HG03575 (cell line): ENCODE results near the gene SHISA6.

Source experiments
- ATAC-seq: cut with Tn5 transposase; IDR thresholded peaks from one replicate; pipeline ENCODE4 v1.9.1; 2021; ENCODE audit not compliant: unreplicated experiment, insufficient number of reproducible peaks, low FRiP score; ENCODE audit errors: extremely low read depth

Gene SHISA6

DNA sequence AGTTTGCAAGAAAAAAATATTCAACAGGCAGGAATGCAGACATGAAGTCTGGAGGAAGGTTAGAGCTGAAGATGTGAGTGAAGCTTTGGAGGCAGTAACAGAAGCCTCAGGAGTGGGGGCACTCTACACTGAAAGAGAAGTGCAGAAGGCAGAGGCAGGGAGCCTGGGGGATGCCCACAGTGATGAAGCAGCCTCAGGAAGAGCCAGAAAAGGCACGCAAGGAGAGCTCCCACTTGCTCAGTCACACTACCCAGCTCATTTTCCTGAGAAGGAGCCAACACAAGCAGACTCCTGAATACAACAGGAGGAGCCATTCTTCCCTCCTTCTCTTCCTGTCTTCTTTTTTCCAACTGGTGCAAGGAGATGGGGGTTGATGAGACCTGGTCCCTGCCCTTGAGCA is 312.1 kb downstream of the SHISA6 start:
- no peak for ATAC-seq

DNA sequence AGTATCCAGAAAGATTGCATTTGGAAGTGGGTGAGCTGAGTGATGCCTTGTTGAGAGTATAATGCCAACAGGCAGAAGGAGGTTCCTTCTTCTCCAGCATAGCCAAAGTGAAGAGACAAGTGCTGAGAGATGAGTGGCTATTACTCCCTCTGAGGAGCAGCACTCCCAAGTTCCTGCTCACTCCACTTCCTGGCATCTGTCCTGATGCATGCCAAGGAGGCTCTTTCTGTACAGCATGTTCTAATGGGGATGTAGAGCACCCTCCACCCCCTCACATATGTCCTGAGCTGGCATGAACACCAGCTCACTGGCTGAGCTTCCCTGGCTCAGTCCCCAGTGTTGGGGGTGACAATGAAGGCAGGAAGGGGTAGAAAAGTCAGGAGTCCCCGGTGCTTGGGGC is 313.0 kb downstream of the SHISA6 start:
- no peak for ATAC-seq

DNA sequence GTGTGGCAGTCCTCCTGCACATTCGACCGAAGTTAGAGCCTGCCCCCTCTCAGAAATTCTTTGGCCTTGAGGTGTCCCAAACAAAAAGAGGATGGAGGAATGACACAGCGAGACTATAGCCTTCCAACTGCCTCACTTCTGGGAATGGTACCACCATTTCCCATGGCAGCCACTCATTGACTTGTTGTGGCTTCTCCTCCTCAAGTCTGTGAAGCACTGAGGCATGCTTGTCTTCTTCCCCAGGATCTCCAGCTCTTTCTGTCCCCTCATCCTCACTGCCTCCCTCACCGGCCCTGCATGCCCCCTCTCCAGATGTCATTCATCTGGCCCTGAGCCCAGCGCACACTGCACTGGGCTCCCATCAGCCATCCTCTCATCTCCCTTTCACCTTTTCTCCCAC is 313.5 kb downstream of the SHISA6 start:
- no peak for ATAC-seq

DNA sequence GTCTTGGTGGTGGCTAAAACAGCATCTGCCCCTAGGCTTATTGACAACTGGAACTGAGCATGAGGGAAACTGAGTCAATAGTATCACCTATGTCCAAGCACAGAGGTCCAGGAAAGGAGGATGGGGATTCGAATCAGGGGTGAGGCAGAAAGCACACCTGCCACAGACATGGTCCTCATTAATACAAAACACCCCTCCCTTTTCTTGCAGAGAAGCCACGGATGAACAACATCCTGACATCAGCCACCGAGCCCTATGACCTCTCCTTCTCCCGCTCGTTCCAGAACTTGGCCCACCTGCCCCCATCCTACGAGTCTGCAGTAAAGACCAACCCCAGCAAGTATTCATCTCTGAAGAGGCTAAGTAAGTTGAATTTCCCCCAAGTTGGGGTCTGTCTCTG is 314.5 kb downstream of the SHISA6 start:
- no peak for ATAC-seq

DNA sequence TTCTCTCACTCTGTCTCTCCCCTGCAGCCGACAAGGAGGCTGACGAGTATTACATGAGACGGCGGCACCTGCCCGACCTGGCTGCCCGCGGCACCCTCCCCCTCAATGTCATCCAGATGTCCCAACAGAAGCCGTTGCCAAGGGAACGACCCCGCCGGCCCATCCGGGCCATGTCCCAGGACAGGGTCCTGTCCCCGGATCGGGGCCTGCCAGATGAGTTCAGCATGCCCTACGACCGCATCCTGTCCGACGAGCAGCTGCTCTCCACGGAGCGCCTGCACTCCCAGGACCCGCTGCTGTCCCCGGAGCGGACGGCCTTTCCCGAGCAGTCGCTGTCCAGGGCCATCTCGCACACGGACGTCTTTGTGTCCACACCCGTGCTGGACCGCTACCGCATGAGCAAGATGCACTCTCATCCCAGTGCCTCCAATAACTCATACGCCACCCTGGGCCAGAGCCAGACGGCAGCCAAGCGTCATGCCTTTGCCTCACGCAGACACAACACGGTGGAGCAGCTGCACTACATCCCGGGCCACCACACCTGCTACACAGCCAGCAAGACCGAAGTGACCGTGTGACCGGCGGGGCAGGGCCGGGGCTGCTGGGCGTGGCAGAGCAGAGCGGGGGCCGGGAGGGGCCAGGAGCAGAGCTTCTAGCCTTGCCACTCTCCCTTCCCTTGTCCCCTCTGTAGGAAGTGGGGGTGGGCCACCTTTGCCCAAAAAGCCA is 316.9 kb downstream of the SHISA6 start:
- ATAC-seq: no peak

DNA sequence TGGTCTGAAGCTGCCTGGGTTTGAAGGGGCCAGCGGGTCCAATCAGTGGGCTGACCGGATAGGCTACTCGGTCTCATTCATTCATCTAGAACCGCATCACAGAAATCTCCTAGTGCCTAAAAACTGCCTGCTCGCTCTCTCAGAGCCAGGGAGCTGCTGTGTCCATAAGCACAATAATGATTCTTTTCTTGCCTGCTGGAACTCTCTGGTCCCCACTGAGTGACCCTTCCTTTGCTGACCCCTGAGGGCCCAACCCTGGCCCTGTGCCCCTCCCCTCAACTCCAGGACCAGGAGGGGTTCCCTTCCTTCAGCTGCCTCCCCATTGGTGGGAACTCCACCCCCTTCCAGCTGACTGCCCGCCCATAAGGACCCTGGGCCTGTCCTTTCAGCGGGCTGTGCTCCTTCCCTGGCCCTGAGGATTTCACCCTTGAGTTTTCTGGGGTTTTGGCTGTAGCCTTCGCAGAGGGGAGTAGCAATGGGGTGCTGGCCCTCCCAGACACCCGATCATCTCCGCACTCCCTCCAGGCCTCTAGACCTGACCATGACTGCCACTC is 317.7 kb downstream of the SHISA6 start:
- ATAC-seq: no peak

DNA sequence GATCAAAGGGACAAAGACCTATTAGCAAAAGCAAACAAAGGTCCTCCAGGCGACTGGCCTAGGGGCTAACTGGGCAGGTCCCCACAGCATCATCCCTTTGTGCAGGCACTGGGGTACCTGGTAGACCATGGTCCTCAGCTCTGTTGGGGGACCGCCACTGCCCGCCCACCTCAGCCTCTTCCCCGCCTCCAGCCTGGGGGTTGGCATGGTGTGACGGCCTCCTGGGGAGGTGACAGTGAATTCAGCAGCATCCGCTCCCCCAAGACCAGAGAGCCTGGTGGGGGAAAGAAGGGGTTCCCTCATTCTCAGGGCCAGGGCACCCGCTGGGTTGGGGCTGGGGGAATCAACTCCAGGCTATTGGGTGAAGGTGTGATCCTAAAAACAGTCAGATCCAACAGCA is 318.6 kb downstream of the SHISA6 start:
- no peak for ATAC-seq

DNA sequence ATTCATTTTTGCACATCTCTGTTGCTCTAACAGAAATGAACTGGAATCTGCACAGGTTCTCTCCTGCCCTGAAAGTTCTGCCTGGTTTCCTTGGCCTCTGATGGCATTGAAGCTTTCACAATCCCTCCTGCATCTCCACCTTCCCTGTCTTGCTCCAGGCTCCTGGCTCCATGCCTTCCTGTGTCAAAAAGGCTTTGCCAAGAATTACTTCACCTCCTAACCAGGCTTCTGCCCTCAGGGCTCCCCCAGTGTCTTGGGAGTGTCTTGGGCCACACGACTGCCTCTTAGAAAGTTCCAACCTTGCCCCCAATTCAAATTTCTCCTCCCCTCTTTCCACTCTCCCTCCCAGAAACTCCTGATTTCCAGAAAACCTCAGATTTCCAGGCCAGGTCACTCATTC is 320.3 kb downstream of the SHISA6 start:
- no peak for ATAC-seq

DNA sequence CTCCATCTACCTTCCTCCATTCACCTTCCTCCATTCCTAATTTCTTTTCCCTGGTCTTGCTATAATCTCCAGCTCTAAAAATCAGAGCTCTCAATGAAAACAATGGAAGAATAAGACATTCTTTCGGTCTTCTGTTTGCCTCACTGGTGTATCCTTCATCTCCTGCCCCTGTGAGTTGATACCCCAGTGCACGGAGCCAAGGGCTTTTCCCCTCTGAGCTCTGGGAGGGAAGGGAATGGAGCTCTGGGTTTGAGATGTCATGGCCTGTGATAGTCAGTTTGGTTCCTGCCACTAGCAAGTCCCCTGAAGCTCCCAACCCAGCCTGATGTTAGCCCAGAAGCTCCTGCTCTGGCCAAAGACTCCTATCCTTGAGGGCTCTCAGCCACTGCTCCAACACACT is 320.7 kb downstream of the SHISA6 start:
- ATAC-seq: no peak

DNA sequence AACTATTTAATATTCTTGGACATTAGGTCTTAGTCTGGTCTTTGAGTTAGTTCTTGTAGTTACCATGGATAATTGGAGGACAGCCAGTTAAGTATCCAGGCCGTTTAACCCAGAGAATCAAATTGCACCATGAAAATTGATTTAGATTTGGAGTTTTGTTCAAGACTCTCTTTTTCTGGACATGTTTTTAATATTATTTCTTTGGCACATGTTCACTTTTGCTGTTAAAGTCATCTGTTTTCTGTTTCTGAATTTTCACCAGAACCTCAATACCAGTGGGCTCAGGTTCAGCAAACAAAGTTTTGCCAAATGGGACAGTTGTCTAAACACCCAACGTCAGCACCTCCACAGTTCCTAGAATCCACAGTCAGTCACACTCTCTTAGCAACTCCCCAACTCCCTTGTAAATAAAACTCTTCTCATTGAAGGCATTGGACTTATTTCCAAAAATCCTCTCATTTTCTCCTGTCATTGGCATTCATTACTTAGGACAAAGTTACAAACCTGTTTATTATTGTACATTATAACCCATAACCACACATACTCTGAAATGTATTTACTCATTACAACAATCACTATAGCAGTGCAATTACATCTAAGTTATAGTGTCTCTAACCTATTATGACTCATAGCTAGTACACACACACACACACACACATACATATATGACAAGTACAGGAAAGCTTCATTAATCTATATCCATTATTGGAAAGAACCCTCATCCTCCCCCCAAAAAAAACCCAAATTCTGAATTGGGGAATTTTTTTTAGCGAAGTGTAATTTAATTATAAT is 323.8 kb downstream of the SHISA6 start:
- no peak for ATAC-seq

DNA sequence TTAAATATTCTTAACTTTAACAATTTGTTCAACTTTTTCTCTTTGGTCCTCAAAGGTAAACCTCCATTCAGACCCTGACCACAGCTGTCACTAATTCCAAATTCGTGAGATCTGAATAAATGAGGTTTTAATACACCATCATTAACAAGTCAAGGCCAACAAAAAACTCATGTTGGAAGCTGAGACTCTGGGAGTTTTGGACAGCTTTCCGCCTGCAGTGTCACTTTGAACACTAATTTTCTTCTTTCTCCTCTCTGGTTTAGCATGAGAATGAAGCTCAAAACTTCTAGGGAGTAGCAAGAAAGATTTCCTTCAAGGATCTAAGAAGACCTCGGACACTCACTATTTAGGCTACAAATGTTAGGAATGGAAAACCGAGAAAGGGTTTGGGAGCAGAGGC is 324.6 kb downstream of the SHISA6 start:
- ATAC-seq: no peak

DNA sequence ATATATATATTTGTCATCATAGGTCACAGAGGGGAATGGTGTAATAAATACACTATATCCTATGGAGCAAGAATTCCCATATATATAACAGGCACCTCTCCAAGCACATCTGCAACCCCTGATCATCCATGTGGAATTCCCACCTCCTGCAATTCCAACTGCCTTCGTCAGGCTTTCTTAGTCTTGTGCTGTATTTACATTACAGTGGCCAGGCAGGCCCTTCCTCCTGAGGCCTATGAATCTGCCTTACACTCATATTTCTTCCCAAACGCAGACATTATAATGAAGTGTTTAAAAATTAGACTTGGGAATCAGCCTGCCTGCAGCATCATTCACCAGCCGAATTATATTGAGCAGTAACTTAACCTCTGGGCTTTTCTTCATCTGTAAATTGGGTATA is 338.0 kb downstream of the SHISA6 start:
- no peak for ATAC-seq

DNA sequence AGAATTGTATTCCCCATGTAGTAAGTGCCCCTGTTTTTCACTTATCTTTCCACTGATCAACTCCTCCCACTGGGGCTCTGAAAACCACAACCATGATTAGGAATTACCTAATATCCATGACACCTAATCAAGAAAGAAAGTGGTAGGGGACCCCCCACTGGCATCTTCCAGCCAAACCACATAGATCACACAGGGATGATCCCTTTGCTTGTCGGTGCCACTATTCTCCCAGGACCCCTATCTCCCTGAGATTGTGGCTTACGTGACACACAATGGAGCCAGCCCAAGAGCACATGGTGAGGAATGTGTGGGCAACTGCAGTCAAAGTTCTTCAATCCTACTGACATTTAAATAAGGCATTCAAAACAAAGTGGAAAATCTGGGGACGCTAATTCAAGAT is 339.7 kb downstream of the SHISA6 start:
- ATAC-seq: no peak

DNA sequence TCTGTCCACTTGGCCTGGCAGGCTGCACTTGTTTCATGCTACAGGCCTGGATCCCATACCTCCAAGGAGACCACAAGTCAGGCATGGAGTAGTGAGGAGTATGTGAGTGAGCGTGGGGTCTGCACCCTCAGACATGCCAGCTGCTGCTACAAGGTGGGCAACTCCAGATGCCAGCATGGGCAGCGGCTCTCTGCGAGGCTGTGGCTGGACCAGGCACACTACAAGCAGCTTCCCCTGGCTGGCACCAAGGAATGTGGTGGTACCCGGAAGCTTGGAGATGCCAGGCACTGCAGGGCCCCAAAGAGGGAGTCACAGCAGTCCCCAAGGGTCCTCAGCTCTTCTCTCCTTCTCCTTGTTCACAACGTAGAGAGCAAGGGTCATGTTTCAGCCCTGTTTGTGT is 341.2 kb downstream of the SHISA6 start:
- no peak for ATAC-seq

DNA sequence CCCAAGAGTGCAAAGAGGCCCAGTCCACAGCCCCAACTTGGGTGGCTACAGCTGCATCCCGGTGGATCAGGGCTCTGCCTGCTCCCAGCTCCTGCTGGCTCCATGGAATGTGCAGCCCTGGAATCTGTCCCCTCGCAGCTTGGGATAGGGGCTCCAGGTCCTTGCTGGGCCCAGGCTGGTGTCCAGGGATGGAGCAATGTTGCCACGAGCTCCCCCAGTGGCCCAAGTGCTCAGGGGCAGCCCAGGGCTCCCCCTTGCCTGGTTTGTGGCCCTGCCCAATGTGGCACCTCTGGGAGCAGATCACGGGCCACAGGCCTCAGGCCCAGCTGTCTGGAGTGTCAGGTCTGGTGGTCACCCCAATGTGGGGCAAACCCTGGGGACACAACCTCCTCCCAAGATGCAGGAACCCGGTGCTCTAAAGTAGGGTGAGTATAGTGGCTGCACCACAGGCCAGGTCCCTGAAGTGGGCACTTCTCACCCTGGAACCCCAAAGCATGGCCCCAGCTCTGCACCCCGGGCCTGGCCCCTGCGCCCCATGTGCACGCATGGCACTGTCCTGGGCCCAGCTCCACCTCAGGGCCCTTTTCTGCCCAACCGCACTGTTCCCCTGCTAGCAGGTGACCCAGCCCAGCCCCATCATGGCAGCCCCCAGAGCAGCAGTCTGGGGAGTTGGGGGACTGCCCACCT is 342.4 kb downstream of the SHISA6 start:
- ATAC-seq: no peak

DNA sequence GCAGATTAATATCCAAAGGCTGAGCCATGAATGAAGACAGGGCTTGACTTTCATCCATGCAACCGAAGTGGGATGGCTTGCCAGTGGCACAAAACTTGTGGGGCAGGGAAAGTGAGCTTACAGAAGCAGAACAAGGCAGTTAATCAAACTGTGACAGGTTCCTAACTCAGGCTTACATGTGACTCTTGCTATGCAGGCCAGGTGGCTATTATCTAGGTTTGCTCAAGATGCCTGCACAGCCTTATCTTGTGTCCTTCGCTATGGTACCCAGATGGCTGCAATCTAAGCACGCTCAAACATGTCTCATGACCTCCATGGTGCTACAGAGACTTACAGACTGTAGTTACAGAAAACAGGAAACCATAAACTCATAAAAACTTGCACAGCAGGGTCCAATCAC is 348.7 kb downstream of the SHISA6 start:
- ATAC-seq: no peak

DNA sequence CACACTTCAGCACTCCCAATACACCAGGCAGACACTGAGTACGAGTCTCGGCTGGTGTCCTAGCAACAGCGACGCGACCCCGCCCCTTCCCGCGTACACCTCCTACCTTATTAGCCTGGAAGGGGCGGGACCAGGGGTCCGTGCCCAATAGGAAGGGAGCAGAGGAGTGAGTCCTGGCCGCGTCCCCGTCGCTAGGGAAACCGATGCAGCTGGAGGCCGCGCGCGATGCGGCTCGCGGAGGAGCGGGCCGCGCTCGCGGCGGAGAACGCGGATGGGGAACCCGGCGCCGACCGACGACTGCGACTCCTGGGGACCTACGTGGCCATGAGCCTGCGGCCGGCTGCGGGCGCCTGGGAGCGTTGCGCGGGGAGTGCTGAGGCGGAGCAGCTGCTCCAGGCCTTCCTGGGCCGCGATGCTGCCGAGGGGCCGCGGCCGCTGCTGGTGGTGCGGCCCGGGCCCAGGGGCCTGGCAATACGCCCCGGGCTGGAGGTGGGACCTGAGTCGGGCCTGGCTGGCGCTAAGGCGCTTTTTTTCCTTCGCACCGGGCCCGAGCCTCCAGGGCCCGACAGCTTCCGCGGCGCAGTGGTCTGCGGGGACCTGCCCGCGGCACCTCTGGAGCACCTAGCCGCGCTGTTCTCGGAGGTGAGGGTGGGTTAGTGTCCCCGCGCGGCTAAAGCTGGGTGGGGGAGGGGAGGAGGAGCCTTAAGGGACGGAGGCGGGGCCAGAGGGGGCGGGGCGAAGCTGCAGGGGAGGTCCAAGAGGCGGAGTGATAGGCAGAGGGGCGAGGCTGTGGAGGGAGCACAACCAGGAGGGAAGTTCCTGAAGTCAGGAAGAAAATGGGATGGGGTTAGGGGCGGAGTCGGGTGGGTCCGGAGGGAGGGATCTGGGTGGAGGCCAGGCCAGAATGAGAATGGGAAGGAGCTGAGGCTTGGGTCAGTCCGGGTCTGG is 357.5 kb downstream of the SHISA6 start, which contains the start of gene DNAH9:
DNAH9 (plus strand) TSS at position 197 of the 948 bp plus-strand sequence; CDS start at position 226, 29 bp downstream.
- no peak for ATAC-seq

DNA sequence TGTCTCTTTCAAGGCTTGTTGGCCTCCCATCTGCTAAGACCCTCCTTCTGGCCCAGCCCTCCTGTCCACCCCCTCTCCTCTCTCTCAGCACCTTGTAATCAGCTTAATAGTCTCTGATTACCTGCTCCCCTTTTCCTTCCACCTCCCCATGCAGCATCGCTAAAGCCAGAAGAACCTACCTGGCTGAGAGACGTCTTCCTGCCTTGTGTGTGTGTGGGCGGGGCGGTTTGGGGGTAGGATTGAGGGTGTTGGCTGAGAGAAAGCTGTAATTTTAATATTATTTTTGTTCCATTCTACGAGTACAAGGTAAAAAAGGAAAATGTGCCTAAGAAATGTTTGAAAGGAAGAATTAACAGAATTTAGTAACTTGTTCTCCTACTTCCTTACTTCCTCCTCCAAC is 360.6 kb downstream of the SHISA6 start:
- ATAC-seq: no peak

DNA sequence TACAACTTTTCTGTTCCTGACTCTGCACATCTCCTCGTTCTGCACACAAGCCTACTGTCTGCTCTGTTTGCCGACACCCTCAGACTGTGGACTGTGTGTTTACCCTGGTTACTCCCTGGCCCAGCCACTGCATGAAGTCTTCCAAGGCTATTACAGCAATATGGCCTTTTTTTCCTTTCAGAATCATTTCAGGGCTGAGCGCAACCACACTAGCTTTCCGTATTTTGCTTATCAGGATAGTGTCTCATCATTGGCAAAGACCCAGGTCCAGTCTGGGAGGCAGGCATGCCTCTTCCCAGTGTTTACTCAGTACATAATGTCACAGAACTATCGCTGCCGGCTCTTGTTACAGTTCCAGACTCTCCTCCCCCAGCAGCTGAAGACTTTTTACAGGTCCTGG is 367.4 kb downstream of the SHISA6 start:
- ATAC-seq: no peak
